DND-41 (cell line): ENCODE data around the gene NYAP2.

ENCODE experiments used
- EZH2 ChIP-seq: IDR thresholded peaks from 3 replicates; pipeline ENCODE4 v1.6.1; 2012; ENCODE audit warnings: borderline replicate concordance, low read depth, mild to moderate bottlenecking, moderate library complexity, low read length, inconsistent platforms; ENCODE audit not compliant: severe bottlenecking
- TF ChIP-seq, protein P1 (sequence below): IDR thresholded peaks from 2 replicates; pipeline ENCODE4 v1.5.1; 2012; ENCODE audit warnings: borderline replicate concordance, low read length, moderate library complexity, mild to moderate bottlenecking; ENCODE audit not compliant: poor library complexity, severe bottlenecking; ENCODE audit errors: extremely low read depth

GRCh38 chr2:225573603-225574002, 174.1 kb downstream of the NYAP2 start:
- TF ChIP-seq, protein P1, sequence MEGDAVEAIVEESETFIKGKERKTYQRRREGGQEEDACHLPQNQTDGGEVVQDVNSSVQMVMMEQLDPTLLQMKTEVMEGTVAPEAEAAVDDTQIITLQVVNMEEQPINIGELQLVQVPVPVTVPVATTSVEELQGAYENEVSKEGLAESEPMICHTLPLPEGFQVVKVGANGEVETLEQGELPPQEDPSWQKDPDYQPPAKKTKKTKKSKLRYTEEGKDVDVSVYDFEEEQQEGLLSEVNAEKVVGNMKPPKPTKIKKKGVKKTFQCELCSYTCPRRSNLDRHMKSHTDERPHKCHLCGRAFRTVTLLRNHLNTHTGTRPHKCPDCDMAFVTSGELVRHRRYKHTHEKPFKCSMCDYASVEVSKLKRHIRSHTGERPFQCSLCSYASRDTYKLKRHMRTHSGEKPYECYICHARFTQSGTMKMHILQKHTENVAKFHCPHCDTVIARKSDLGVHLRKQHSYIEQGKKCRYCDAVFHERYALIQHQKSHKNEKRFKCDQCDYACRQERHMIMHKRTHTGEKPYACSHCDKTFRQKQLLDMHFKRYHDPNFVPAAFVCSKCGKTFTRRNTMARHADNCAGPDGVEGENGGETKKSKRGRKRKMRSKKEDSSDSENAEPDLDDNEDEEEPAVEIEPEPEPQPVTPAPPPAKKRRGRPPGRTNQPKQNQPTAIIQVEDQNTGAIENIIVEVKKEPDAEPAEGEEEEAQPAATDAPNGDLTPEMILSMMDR, result no peak
- TF ChIP-seq EZH2, result no peak
